ENCODE data around the gene CPNE6.
A peak's percentile ranks its signal among the peaks of the same experiment; 100 is the strongest.

The CPNE6 gene

GRCh38 chr14:24055971-24056799 is 15.2 kb upstream of the CPNE6 start:
- DNase-seq = no peak

GRCh38 chr14:24056800-24057184 is 14.6 kb upstream of the CPNE6 start:
- DNase-seq = no peak

GRCh38 chr14:24057271-24057670 is 14.1 kb upstream of the CPNE6 start:
- no peak for DNase-seq

GRCh38 chr14:24057867-24058259 is 13.5 kb upstream of the CPNE6 start:
- no peak for DNase-seq

GRCh38 chr14:24058260-24058950 is 13.0 kb upstream of the CPNE6 start:
- peak; percentile 73 for DNase-seq

GRCh38 chr14:24058951-24059475 is 12.3 kb upstream of the CPNE6 start:
- DNase-seq = no peak

GRCh38 chr14:24059841-24060388 is 11.4 kb upstream of the CPNE6 start:
- DNase-seq = no peak

- DNase-seq = no peak
Measured at GRCh38 chr14:24060443-24060842, 10.9 kb upstream of the CPNE6 start.

- DNase-seq = no peak
Measured at GRCh38 chr14:24060984-24061913, 10.1 kb upstream of the CPNE6 start.

GRCh38 chr14:24062216-24062980 is 9.0 kb upstream of the CPNE6 start:
- DNase-seq = no peak

- no peak for DNase-seq
Measured at GRCh38 chr14:24063263-24063836, 8.0 kb upstream of the CPNE6 start.

- DNase-seq = no peak
Measured at GRCh38 chr14:24064091-24064795, 7.1 kb upstream of the CPNE6 start.

GRCh38 chr14:24064856-24065255 is 6.5 kb upstream of the CPNE6 start:
- DNase-seq = no peak

GRCh38 chr14:24065408-24065807 is 6.0 kb upstream of the CPNE6 start:
- no peak for DNase-seq

- no peak for DNase-seq
Measured at GRCh38 chr14:24066496-24067132, 4.7 kb upstream of the CPNE6 start.

GRCh38 chr14:24067133-24068082 is 4.0 kb upstream of the CPNE6 start:
- DNase-seq = no peak

GRCh38 chr14:24068711-24069410 is 2.5 kb upstream of the CPNE6 start:
- no peak for DNase-seq

- DNase-seq = no peak
Measured at GRCh38 chr14:24069411-24069735, 2.0 kb upstream of the CPNE6 start.
